Posterior vena cava (tissue), 2 donors: ENCODE results near the gene CAMSAP1. TPM values are rescaled to one million over a fixed set of nuclear protein-coding genes. Genes with fewer than 3 reads are reported as not detected.

Experiments
- DNase-seq: peaks from one replicate; pipeline ENCODE4 v3.0.0-alpha.2; 2020; ENCODE audit warnings: low spot score
- intact Hi-C, 2 donors: fragments of 100-400 bp; cut with DNase I; formaldehyde crosslinking; loops; one replicate each; pipeline versions ENCODE4 v1.14.1 to v1.14.2; 2022 to 2023
- total RNA-seq, 2 donors: library from RNA; stranded (reverse); fragmentation: NEBNext Ultra II Directional; extraction: Animal tissue kit (Norgen Biotek cat#: 25700); gene quantifications; one replicate each; pipeline ENCODE4 v1.2.1, GENCODE V29; 2021
- donor health status: DM: yes; HTN: yes; CAD: no.
- donor health status: DM: yes; HTN: yes; CAD: no.

Gene CAMSAP1
- total RNA-seq, 2 donors from 2014 or later = 20.8 to 24.1 TPM

DNA sequence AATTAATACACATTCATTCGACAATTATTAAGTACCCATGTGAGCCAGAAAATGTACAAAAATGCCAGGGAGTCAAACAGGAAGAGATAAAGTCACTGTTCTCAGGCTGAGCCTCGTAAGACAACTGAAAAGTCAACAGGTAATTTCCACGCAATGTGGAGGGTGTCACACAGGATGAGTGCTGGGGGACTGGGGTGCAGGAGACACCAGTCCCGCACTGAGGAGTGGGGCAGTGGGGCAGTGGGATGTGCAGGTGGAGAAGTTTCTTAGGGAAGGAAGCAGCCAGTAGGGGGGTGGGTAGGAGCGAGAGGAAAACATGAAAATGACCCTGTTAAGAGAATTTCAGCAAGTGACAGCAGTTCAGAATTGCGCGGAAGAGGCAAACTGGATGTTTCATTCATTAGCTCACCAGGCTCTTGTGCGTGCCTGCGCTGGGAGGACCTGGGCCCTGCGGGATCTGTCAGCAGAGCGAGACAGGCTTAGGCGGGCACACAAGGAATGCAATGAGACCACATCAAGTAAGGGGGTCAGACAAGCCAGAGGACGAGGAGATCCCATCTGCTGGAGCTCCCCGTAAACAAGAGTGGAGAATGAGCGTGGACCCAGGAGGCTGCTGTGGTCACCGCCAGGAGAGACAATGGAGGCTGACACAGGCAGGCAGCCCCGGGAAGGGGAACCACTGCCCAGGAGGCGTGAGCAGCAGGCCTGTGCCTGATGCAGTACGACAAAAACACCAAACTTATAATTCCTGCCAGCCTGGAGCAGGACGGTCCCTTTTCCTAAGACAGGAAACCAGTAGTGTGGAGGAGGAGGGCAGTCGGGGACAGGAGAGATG is 21.0 kb downstream of the CAMSAP1 start:
- no peak for DNase-seq
- intact Hi-C loops = no loop called here

DNA sequence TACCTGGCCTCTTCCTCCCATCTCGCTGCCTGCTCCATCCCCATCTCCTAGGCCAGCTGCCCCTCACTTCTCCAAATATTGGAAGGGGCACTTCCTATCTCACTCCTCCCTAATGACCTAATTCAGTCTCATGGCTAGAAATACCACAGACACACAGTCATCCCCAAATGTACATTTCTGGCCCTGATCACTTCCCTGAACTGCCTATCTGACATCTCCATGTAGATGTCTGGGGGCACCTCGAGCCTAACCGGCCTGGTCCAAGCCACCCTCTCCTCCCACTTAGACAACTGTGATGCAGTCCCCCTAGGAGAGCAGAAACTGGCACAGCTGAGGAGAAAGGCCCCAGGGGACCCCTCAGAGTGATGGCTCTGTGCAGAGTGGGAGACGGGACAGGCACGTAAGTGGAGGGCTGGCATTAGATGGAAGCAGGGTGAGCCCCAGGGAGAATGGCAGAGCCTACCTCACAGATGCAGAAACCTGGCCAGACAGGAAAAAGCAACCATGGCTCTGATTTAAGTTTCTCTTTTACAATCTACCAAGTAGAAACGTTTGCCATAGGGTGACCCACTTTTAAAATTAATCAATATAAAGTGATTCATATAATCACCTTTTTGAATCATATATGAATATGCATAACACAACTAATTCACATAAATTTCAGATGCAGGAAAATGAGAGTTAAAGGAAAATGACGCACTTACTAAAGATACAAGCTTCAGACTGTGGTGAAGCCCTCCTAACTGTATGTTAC is 22.1 kb downstream of the CAMSAP1 start:
- DNase-seq = no peak
- intact Hi-C loops = no loop called here

DNA sequence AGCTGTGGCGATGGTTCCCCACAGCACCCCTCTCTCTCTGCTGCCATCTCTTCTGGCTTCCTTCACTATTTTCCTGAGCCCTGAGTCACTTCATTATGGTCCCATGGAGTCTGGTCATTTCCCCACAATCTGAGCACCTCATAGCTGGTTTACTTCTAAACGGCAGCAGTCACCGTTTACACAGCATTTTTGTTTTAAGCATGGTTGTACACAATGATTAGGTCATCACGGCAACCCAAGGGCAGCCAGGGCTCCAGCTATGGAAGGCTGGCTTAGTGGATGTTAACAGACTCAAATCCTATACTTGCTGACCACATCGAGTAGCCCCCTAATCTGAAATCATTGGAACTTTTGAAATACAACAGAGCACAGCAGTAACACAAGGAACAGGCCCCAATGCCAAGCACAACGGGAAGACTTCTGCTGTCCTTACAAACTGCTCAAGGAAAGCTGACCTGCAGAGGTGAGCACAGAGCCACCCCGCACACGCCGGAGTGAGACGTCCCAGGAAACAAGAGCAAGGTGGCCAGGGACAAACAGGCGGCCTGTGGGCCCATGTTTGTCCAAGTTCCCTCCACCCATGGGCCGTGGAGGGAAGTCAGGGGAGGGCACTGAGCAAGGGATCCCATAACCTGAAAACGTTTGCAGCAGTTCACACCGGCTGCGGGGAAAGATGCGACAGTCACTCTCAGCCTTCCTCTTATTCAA is 22.9 kb downstream of the CAMSAP1 start:
- intact Hi-C loops = no loop called here
- no peak for DNase-seq

DNA sequence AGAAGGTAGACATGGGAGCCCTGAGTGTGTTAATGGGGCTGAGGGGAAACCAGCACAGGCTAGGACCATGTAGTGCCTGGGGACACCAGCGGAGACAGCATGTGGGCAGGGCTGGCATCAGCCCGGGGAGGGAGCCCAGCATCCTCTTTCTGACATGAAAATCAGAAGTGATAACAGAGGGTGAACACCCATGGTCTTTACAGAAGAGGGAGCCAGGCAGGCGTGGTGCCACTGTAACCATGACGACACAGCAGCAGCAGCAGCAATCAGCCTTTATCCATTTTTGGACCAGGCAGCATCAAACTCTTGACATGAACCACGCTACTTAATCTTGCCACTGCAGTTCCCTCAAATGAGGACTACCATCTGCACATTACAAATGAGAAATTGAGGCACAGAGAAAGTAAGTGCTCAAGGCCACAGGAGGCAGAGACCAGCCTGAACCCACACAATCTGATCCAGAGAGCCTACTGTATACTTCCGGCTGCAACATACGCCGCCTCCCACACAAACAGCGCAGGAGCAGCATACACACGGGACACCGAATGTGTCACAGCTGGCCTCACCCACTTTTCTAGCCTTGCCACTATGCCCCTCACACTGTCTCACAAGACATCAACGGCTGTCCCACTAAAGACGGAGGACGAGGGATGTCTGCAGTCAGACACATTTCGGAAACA is 23.8 kb downstream of the CAMSAP1 start:
- DNase-seq = no peak
- intact Hi-C loops = no loop called here

DNA sequence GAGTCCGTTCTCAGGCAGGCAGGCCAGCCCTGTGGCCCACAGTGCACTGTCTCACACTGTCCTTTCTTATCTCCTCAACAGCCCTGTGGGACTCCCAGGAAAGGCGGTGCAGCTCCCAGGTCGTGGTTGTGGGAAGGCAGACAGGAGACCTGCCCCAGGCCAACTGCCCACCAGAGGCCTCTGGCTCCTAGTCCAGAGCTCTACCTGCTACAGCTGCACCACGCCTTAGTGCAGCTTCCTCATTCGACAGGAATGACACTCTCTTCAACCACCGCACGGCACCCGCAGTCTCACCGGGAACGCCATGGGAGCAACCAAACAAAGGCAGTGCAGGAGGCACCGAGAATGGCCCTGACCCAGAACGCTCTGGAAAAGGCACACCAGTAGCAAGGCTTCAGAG is 25.3 kb downstream of the CAMSAP1 start:
- intact Hi-C loops = no loop called here
- no peak for DNase-seq

DNA sequence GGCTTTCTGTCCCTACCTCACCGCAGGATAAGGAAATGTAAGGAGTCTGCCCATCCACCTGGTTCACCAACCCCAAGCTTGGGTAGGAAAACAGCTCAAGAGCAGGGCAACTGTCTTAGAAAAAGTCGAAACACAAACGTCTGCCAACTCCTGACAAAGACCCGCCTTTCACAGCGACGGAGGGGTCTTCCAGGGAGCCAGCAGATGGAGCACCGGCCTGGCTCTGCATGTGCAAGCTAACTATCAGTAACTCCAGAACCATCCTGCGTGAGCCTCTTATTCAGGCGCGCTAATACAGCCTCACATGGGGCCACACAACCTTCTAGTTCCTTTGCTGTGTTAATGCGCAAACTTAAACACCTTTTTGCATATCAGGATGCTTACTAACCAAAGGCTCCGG is 26.9 kb downstream of the CAMSAP1 start:
- intact Hi-C loops = no loop called here
- DNase-seq = no peak

DNA sequence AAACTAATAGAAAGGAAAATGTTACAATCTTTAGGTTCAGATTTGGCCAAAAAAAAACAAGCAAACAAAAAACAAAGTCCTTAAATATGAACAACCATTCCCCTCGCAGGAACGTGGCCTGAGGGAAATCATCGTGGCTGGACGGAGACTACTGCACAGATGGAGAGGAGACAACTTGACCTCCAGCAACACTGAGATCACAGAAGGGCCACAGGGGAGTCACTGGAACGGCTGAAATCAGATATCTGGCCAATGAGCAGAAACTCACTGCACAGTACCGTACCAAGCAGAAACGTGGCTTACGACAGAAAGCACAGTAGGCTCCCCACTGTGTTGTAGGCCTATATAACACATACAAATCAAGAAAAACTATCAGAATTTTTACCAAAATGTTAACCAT is 27.7 kb downstream of the CAMSAP1 start:
- intact Hi-C loops = no loop called here

DNA sequence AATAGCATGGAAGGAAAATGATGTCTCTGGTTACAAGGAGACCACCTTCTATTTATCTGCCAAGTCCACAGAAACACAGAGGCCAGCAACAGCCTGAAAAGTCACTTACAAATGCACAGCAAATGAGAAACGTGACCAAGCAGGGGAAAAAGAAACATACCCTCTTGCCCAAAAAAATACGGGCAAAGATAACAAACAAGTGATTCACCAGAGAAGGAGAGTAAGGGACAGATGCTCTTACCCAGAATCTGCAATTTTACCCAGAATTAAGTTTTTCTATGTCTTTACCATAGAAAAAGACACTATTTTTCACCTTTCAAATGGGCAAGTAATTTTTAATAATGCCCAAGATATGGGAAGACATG is 28.1 kb downstream of the CAMSAP1 start:
- intact Hi-C loops = no loop called here
- no peak for DNase-seq

More for the DNA sequence above, 27.7 kb downstream of the CAMSAP1 start:
- DNase-seq = no peak

DNA sequence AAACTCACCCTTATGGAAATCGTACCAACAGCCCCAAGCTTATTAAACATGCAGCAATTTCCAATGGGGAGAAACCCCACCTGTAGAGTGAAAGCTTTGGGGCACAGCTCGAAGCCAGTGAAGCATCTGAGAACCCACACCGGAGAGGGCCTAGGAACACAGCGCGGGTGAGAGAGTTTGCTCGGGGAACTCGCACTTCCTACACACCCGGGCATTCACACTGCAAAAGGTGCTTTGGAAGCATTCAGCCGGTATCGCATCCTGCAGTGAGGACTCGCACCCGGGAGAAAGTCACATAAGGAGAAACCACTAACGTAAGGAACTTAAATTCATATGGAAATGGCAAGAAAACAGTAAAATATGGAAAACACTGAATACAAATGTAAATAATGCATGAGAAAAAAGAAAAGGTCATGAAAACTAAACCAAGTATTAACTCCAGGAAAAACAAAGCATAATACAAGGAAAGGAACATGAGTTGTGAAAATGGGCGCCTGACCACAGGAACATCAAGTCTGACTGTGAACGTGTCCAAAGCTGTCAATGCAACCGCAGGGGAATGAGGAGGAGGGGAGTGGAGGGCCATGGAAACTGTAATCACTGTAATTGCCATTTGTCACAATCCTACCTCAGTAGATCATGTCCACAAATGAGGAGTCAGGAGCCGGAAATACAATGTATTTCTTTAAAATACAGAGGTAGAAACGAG is 28.7 kb downstream of the CAMSAP1 start:
- DNase-seq = no peak
- intact Hi-C loops = no loop called here

DNA sequence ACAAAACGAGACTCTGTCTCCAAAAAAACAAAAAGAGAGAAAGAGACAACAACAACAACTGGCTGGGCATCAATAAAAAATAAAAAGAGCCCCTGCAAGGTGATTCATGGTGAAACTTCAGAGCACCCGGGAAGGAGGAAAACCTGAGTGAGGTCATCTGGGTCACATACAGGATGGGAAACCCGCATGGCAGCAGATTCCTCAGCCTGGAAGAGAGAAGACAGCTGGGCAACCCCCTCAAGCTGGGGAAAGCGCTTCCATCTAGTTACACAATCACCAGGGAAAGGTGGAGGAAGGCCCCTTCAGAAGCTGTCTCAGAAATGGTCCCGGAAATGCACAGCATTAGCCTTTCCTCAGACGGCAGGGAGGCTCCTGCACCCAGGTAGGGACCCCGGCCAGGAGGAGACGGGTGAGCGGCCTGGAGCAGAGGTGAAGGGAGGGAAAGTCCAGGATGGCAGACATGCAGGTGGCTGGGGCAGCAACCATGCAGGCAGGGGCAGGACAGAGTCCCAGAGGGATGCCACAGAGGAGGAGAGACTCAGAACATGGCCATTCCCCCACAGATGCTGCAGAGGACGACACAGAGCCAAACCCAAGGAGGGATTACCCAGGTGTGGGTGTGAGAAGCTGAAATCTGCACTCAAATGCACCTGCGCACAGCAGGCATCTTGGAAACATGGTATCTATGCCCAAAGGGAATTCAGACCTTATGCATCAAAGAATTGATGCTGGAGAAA is 29.4 kb downstream of the CAMSAP1 start:
- intact Hi-C loops = no loop called here

DNA sequence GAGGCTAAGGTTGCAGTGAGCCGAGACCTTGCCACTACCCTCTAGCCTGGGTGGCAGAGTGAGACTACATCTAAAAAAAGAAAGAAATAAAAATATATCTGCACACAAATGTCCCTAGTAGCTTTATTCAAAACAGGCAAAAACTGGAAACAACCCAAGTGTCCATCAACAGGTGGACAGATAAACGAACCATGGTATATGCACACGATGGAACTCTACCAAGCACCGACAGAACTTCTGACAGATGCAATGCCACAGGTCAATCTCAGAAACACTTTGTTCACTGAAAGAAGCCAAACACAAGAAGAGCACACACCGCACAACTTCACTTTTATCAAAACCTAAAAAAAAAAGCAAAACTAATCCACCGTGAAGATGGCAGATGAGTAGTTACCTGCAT is 30.4 kb downstream of the CAMSAP1 start:
- intact Hi-C loops = no loop called here
- DNase-seq = no peak

More for the DNA sequence above, 29.4 kb downstream of the CAMSAP1 start:
- DNase-seq = no peak

DNA sequence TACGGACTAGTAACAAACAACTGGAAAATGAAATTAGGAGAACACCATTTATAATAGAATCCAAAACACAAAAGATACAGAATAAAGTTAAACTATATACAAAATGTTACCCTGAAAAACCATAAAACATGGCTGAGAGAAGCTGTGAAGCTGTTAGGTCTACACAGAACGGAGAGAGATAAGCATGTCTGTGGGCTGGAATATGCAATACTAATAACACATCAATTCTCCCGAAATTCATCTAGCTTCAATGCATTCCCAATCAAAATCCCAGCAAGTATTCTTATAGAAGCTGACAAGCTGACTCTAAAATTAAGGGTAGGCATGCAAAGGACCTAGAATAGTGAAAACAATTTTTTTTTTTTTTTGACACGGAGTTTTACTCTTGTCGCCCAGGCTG is 32.5 kb downstream of the CAMSAP1 start:
- no peak for DNase-seq
- intact Hi-C loops = no loop called here

DNA sequence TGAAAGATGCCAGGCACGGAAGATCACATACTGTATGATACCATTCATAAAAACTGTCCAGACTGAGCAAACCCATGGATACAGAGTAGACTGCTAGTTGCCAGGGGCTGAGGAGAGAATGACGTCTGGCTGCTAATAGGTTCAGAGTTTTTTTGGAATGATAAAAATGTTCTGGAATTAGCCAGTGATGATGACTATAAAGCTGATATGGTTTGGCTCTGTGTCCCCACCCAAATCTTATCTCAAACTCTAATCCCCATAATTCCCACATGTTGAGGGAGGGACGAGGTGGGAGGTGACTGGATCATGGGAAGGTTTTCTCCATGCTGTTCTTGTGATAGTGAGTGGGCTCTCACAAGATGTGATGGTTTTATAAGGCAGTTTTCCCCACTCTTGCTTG is 37.4 kb downstream of the CAMSAP1 start:
- intact Hi-C loops = loop anchor here (10.0 kb wide), 1 partner anchor 255 kb away; no protein-coding TSS in a partner anchor
- no peak for DNase-seq

DNA sequence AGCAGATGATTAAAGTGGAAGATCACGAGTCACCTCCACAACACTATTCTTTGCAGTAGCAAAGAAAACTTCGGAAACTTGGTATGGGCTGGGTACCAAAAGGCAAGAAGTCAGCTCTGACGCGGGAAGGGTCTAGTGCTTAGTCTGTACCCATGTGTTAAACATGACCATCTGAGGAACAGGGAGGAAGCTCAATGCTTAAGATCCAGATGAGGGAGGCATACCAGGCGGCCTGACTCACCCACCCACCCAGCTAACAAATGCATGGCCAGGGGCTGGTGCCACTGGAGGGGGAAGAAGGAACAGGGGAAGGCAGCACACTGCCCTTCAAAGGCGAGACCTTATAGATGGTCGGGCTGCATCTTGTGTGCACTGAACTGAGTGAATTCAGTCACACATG is 41.8 kb downstream of the CAMSAP1 start:
- intact Hi-C loops = loop anchor here (10.0 kb wide), 1 partner anchor 259 kb away; no protein-coding TSS in a partner anchor
- no peak for DNase-seq

DNA sequence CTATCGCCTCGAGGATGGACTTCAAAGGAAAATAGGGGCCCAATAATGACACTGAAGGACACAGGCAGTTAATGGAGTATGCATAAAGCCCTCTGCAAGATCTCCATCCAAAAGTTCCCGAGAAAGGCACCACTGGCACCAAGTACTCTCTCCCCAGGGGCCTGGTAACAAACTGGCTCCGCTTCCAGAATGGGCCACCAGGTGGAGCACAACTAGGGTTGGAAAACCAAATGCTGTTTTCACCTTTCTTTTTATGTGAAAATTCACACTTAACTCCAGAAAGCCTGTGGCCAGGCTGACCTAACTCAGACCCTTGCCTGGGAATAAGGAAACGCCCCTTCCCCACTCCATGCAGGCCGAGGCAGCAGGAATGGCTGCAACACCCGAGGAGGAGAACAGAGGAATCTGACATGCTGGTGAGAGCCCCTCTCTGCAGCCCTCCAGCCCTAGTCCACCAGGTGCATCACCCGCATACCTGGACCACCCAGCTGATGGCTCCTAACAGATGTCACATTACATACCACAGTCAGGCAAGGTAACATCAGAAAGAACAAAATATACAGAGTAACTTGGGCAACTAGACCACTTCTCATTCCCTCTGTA is 42.8 kb downstream of the CAMSAP1 start:
- DNase-seq = peak; percentile 87
- intact Hi-C loops = loop anchor here (10.0 kb wide), 1 partner anchor 260 kb away; no protein-coding TSS in a partner anchor

DNA sequence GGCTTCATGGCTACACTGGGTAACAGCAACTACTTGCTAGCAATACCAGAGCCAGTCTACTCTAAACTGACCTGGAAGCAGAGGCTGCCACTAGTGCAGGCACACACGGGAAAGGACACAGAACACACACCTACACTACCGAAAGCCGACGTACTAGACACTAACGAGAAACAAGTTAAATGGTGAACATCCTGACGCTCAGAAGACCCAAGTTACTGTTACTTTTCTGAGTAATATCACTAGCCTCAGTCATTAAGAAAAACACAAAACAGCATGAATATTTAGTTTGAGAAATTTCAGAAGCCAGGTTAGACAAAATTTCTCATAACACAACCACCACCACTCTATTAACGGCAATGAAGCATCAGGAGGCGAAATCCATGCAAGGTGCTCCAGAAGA is 44.5 kb downstream of the CAMSAP1 start:
- DNase-seq = no peak
- intact Hi-C loops = loop anchor here (10.0 kb wide), 1 partner anchor 262 kb away; no protein-coding TSS in a partner anchor

DNA sequence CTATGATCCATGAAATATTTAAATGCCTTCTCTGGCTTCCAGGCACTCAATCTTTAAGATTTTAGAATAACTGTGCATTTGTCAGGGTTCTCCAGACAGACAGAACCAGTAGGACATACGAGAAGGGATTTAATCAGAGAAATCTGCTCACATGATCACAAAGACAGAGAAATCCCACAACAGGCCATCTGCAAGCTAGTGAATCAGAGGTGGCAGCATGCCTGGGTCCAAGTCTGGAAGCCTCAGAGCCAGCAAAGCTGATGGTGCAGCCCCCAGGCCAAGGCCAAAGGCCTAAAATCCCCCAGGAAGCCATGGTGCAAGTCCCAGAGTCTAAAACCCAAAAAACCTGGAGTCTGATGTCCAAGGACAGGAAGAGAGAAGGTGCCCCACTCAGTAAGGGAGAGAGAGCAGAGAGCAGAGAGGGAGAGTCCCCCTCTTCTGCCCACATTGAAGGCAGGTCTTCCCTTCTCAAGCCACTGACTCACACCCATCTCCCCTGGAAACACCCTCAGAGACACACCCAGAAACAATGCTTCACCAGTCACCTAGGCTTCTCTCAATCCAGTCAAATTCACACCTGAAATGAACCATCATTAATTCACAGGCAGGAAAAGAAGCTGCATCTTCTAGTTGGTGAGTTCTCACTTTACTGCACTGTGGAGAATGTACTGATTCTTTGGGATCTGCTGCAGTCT is 48.7 kb downstream of the CAMSAP1 start:
- intact Hi-C loops = no loop called here

More for the DNA sequence above, 48.7 kb downstream of the CAMSAP1 start:
- no peak for DNase-seq
